SKM-1 treated with dmso at 0.1 percent for 144 hours (cell line): Measurements from ENCODE around the gene PTPRN2.
"Not testable (repeated sequence)": the region's sequence is repeated elsewhere in the genome, so short reads cannot be mapped to it uniquely, and the experiment has no call there.

Experiments used
- DNase-seq: peaks from one replicate; lab custom pipeline; 2025; ENCODE audit not compliant: unreplicated experiment; lab: John Stamatoyannopoulos, UW

Gene PTPRN2

GRCh38 chr7:158519633-158520174, 67.9 kb downstream of the PTPRN2 start:
- no peak for DNase-seq

DNA sequence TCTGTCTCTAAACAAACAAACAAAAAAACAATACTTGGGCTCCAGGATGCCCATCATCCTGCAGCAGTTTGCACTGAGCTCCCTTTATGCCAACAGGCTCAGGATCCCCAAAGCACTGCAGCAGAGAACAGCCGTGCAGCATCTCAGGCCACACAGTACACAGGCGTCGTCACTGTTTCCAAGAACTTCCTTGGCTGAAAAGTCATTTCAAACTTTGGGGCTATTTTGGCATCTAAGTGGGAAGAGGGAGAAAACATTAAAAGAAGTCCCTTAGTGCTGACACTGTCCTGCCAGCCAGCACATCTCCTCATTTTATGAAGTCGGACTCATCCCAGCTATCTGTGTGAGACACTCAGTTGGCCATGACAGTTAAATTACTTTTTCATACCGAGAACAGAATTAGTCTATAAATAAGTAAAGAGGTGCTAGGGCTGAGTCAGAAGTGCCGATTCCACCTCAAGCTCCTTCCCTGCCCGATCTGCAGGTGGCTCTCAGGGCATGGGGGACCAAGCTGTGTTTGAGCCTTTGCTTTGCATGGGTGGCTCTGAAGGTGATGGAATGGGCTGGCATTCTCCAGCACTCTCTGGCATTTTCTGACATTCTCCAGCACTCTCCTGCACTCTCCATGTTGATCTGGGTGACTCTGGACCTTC, 68.5 kb downstream of the PTPRN2 start:
- no peak for DNase-seq

GRCh38 chr7:158517571-158517970, 70.1 kb downstream of the PTPRN2 start:
- no peak for DNase-seq

DNA sequence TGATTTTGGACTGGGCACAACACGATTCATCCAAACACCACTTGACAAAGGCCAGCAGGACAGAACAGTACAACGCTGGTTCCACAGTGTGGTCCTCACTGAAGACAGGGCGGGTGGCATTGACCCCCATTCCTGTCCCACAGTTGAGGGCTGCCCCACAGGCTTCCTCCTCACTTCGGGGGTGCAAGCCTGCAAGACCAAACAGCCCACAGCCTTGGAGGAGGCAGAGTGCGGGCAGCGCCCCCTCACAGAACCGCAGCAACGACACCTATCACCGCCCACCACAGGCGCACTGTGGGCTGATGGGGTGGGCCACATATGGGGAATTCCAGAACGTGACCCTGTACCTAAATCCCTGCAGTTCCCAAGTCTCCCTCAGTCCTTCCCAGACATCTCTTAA, 70.6 kb downstream of the PTPRN2 start:
- no peak for DNase-seq

- no peak for DNase-seq
Measured at GRCh38 chr7:158516524-158516923, 71.1 kb downstream of the PTPRN2 start.

DNA sequence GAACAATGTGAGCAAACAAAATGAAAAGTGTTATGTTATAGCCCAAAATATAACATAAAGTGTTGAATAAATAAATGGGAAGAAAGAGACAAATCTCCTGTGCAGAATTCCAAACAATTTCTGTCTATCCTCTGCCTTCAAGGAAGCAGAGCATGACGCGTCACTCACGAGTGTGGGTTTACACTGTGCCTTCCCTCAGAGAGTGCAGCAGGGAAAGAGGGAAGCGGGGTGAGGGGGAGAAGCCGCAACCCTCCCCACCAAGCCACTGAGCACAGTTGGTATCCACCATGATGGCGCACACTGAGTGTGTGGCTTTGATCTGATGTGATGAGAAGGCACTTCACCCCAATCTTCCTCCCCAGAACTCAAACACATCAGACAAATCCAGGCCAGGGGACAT, 74.8 kb downstream of the PTPRN2 start:
- no peak for DNase-seq

GRCh38 chr7:158512042-158512441, 75.6 kb downstream of the PTPRN2 start:
- DNase-seq, result no peak

- DNase-seq, result no peak
Measured at GRCh38 chr7:158508802-158509385, 78.7 kb downstream of the PTPRN2 start.

DNA sequence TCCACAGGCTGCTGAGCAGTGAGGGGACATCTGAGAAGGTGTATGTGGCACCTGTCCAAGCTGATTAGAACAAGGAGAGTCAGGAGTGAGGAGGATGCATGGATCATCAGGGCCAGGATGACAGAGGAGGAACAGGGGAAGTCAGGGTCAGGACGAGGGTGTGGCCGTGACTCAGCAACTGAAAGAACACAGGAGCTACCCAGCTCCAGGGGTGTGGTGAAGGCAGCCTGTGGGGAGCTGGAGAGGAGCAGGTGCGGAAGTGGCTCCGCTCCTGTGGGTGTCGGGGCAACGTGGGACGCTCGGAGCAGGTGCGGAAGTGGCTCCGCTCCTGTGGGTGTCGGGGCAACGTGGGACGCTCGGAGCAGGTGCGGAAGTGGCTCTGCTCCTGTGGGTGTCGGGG, 79.3 kb downstream of the PTPRN2 start:
- DNase-seq, result not testable (repeated sequence)

DNA sequence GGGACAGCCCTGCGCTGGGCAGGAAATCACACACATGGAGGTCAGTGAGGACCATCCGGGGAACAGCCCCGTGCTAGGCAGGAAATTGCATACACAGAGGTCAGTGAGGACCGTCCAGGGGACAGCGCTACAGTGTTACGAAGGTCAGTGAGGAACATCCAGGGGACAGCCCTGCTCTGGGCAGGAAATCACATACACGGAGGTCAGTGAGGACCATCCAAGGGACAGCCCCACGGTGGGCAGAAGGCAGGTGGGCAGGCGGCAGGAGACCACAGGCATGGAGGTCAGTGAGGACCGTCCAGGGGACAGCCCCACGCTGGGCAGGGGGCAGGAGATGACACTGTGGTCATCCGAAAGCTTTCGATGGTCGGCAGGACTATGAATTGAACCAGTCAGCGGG, 79.7 kb downstream of the PTPRN2 start:
- no peak for DNase-seq

DNA sequence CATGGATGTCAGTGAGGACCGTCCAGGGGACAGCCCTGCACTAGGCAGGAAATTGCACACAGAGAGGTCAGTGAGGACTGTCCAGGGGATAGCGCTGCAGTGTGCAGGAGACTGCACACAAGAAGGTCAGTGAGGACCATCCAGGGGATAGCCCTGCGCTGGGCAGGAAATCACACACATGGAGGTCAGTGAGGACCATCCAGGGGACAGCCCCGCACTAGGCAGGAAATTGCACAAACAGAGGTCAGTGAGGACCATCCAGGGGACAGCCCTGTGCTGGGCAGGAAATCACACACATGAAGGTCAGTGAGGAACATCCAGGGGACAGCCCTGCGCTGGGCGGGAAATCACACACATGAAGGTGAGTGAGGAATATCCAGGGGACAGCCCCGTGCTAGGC, 80.4 kb downstream of the PTPRN2 start:
- not testable (repeated sequence) for DNase-seq

GRCh38 chr7:158506626-158507025, 81.0 kb downstream of the PTPRN2 start:
- no peak for DNase-seq

DNA sequence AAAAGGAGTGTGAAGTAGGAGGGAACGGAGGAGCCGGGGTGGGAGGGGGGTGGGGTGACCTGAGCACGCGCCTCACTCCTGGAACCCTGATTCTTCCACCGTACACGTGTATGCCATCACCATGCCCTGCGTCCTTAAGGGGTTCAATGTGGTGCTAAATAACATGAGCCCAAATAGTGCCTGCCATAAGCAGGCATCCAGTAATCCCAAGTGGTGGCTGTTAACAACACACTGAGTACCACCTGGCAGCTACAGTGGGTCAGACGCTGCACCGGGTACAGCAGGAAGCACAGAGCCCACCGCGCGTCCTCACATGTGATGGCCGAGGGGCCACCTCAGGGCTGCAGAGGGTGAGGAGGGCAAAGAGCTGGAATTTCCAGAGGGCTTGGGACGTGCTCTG, 81.9 kb downstream of the PTPRN2 start:
- no peak for DNase-seq

DNA sequence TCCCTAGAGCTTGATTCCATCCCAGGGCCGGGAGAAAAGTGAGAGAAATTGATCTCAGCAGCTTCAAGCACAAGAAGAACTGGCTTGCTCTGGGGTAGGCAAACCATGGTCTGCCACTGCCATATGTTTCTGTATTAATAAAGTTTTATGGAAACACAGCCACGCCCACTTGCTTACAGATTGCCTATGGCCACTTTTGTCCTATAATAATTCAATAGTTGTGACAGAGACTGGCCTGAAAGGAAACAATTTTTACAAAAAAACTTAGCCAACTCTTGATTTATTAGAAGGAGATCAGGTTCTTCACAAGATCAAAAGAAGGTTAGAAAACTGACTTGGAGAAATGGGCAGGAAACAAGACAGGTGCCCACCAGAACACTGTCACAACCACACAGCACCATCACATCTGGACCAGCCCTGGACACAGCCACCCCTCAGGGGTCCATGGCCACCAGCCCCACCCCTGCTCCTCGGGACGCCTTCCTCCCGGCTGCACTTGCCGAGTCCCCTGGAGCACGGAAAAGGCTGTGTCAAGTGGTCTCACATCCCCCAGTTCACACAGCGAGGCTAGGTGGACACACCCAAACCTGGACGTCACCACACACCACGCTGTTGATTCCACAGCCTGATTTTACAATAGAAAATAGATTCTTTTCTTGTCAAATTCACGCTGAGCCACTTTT, 85.4 kb downstream of the PTPRN2 start:
- DNase-seq, result no peak

DNA sequence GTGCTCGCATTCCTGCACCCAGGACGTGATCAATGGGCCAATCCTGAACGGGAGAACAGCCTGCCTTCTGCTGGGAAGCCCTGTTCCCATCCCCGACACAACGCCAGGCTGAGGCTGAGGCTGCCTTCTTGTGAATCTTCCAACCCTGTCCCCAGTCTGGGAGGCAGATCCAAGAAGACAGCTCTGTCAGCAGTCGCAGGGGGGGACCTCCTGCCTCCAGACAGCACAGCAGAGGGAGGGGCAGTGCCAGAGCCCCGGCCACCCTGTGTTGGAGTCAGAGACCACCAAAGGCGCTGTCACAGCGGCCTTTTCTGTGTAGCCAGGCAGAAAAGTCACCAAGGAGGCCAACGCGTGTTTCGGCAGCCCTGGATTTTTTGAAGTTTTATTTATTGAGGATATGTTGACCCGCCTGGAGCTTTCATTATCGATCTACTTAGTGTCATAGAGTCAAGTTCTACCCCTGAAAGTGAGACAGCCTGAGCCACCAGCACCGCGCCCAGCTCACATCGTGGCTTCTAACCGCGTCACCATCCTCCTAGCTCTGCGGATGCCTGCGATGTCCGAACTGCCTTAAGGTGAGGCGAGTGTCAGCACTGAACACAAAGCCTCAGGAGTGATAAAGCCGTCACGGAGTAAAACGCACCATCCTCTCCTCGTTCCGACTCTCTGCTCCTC, 86.1 kb downstream of the PTPRN2 start:
- no peak for DNase-seq

DNA sequence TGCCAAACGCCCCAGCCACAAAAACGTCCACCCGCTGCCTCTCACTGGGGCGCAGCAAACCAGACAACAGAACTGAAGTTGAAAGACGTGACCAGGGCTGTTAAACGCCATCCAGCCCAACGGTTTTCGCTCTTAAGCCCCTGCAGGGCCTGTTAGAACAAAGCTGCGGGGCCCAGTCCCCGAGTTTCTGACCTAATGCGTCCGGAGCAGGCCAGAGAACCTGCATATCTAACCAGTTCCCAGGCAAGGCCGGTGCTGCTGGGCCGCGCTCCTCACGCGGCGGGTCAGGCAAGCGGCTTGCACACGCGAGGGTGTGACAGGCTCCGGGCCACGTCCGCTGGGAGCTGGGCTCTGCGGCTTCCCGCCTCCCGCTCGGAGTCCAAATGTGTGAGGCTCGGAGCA, 87.0 kb downstream of the PTPRN2 start:
- no peak for DNase-seq

GRCh38 chr7:158499082-158499455, 88.6 kb downstream of the PTPRN2 start:
- DNase-seq, result no peak

DNA sequence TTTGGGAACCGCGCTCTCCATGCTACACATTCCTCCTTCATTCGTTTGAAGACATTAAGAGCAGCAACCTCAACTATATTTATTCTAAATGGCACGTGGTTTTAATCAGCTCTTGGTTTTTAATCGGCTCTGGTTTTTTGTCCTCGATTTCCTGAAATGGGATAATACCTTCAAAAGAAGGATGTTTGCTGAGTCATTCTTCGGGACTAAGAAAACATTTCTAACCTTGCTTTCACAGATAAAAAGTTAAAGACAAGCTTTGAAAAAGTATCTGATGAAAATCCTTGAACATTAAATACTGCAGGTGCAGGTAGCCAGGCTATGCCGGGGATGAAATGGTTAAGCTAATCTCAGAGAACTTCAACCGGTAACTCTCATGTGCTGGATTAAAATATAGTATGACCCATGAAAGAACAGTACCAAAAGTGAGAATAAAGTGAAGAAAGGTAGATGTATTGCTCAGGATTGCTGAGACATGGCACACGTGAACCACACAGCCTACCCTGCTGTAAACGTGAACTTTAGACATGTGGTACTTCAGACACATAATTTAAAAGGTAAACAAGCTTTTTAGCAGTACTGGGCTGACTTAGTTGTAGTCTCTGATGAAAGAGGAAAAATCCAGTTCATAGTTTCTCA, 89.1 kb downstream of the PTPRN2 start:
- DNase-seq, result no peak

DNA sequence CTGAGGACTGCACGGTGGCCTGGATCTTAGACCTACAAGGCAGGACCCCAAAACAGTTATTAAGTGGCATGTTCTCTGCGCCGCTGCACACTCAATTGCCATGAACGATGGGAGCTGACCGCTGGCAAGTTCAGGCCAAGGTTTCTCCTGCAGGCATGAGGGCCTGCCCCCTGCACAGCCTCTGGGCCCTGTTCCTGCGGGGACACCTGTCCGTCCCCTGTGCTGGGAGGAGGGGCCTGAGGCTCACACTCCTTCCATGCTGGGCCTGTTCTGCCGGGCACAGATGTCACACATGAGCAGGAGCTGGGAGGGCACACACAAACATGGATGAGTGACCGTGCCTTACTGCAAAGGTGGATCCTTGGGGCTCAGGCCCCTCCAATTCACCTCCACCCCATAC, 90.0 kb downstream of the PTPRN2 start:
- no peak for DNase-seq

- DNase-seq, result no peak
Measured at GRCh38 chr7:158495786-158496185, 91.8 kb downstream of the PTPRN2 start.

- no peak for DNase-seq
Measured at GRCh38 chr7:158495216-158495615, 92.4 kb downstream of the PTPRN2 start.
